ENCODE data around the gene PEX6.
"Not testable (repeated sequence)": the region's sequence is repeated elsewhere in the genome, so short reads cannot be mapped to it uniquely, and the experiment has no call there.

Gene PEX6

DNA sequence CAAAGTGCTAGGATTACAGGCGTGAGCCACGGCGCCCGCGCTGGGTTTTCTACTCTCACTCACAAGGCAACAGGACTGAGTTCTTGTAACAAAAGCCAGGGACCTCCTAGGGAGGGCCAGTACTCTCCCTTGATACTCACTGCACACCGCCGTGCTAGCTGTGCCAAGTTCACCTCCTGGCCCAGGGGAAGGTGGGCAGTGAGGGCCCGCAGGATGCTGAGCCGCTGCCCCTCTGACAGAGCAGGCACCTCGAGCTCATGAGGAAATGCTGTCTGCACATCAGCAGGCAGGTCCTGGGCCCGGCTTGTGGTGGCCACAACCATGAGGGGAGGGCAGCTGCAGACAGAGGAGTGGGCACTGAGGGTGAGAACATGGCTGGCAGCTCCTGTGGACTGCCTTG lies 11.8 kb downstream of the PEX6 start:
- H3K27ac Mint-ChIP-seq = no peak overlapping the region
- H3K4me1 Mint-ChIP-seq (ENCODE audit: low read depth) = peaks cover 2% of the 10 kb centered on the region
- peaks cover 25% of the 10 kb centered on the region for H3K36me3 Mint-ChIP-seq (ENCODE audit: low read depth)
- H3K27me3 Mint-ChIP-seq (ENCODE audit: low read depth) = no peaks in the 10 kb centered on the region
- H3K9me3 Mint-ChIP-seq = no peaks in the 10 kb centered on the region
- no peak overlapping the region for H3K4me3 Mint-ChIP-seq
- DNase-seq (ENCODE audit: low spot score) = no peak

GRCh38 chr6:42966571-42966970 lies 12.4 kb downstream of the PEX6 start:
- H3K27ac Mint-ChIP-seq = no peak overlapping the region
- DNase-seq (ENCODE audit: low spot score) = no peak

GRCh38 chr6:42963855-42964605 lies 15.0 kb downstream of the PEX6 start:
- Mint-ChIP-seq H3K27ac (no peak overlapping the region), H3K36me3 (ENCODE audit: low read depth) (peaks cover 23% of the 10 kb centered on the region), H3K4me3 (no peak overlapping the region), H3K9me3 (no peaks in the 10 kb centered on the region), H3K4me1 (ENCODE audit: low read depth) (peaks cover 10% of the 10 kb centered on the region), H3K27me3 (ENCODE audit: low read depth) (peaks cover 11% of the 10 kb centered on the region)
- DNase-seq (ENCODE audit: low spot score) = peak; percentile 10

More at GRCh38 chr6:42966571-42966970, 12.4 kb downstream of the PEX6 start:
- H3K27me3 Mint-ChIP-seq (ENCODE audit: low read depth) = no peaks in the 10 kb centered on the region
- H3K4me3 Mint-ChIP-seq = no peak overlapping the region
- peaks cover 2% of the 10 kb centered on the region for H3K4me1 Mint-ChIP-seq (ENCODE audit: low read depth)
- H3K9me3 Mint-ChIP-seq = no peaks in the 10 kb centered on the region
- H3K36me3 Mint-ChIP-seq (ENCODE audit: low read depth) = peaks cover 28% of the 10 kb centered on the region

- H3K9me3 Mint-ChIP-seq = no peaks in the 10 kb centered on the region
- no peak overlapping the region for H3K4me3 Mint-ChIP-seq
- peaks cover 11% of the 10 kb centered on the region for H3K27me3 Mint-ChIP-seq (ENCODE audit: low read depth)
- no peak for DNase-seq (ENCODE audit: low spot score)
- peaks cover 23% of the 10 kb centered on the region for H3K36me3 Mint-ChIP-seq (ENCODE audit: low read depth)
- peaks cover 10% of the 10 kb centered on the region for H3K4me1 Mint-ChIP-seq (ENCODE audit: low read depth)
- H3K27ac Mint-ChIP-seq = no peak overlapping the region
These were observed 15.7 kb downstream of the PEX6 start for GRCh38 chr6:42963179-42963854.

DNA sequence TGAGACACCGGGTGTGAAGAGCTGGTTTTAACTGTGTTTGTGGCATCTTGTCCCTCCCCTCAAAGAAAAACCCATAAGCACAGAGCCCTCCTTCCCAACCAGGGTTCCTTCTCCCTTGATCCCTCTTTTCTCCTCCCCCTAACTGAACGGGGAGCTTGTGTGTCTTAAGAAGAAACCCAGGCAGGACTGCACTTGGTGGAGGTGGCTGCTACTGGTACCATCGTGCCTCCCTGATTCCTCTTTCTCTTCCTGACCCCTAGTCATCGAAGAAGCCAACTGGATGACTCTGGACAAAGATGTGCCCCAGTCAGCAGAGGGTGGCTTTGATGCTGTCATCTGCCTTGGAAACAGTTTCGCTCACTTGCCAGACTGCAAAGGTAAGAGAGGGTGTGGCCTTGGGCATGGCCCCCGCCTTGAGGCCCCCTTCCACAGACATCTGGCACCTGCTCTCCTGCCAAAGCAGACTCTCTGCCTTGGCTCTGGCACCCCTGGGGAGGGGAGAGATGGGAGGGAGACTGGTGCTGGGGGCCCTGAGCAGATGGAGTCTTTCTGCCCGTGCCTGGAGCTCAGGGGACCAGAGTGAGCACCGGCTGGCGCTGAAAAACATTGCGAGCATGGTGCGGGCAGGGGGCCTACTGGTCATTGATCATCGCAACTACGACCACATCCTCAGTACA lies 16.3 kb downstream of the PEX6 start:
- Mint-ChIP-seq H3K27ac (no peak overlapping the region), H3K9me3 (no peaks in the 10 kb centered on the region), H3K4me1 (ENCODE audit: low read depth) (peaks cover 10% of the 10 kb centered on the region), H3K4me3 (no peak overlapping the region), H3K27me3 (ENCODE audit: low read depth) (peaks cover 11% of the 10 kb centered on the region), H3K36me3 (ENCODE audit: low read depth) (peaks cover 22% of the 10 kb centered on the region)
- no peak for DNase-seq (ENCODE audit: low spot score)

DNA sequence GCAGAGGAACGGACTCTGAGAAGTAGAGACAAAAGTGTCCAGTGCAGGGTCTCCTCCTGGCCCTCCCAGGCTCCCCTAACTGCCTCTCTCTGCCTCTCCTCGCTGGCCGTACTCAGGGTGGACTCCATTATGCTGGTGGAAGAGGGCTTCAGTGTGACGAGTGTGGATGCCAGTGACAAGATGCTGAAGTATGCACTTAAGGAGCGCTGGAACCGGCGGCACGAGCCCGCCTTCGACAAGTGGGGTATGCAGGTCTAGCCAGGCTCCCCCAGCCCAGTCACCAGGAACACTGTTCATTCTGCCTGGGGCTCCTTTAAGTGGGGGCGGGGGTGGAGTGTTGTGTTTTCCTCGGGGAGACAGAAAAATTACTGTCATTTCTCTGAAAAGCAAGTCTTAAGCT lies 16.9 kb downstream of the PEX6 start:
- DNase-seq (ENCODE audit: low spot score) = no peak
- Mint-ChIP-seq H3K36me3 (ENCODE audit: low read depth) (peaks cover 18% of the 10 kb centered on the region), H3K4me3 (no peak overlapping the region), H3K9me3 (no peaks in the 10 kb centered on the region), H3K27ac (no peak overlapping the region), H3K4me1 (ENCODE audit: low read depth) (peaks cover 10% of the 10 kb centered on the region), H3K27me3 (ENCODE audit: low read depth) (peaks cover 11% of the 10 kb centered on the region)

DNA sequence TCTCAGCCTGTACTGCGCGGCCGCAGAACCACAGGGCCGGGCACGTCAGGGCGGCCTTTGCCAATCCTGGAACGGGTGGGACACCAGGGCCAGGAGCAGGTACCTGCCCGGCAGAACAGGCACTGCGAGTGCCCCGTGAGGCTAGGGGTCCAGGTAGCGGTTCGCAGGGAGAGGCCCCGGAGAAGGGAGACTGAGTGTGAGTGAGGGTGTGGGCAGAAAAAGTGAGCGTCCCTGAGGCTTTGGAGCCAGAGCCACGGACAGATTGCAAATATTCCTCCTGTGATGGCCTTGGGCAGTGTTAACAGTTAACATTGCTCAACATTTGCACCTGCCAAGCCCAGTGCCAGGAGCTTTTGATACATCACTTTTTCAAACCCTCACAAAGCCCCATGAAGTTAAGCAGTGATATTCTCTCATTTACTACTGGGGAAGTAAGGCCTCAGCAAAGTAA lies 17.9 kb downstream of the PEX6 start:
- no peak overlapping the region for H3K4me3 Mint-ChIP-seq
- H3K36me3 Mint-ChIP-seq (ENCODE audit: low read depth) = peaks cover 17% of the 10 kb centered on the region
- H3K4me1 Mint-ChIP-seq (ENCODE audit: low read depth) = peaks cover 10% of the 10 kb centered on the region
- peaks cover 11% of the 10 kb centered on the region for H3K27me3 Mint-ChIP-seq (ENCODE audit: low read depth)
- H3K27ac Mint-ChIP-seq = no peak overlapping the region
- DNase-seq (ENCODE audit: low spot score) = no peak
- H3K9me3 Mint-ChIP-seq = no peaks in the 10 kb centered on the region

DNA sequence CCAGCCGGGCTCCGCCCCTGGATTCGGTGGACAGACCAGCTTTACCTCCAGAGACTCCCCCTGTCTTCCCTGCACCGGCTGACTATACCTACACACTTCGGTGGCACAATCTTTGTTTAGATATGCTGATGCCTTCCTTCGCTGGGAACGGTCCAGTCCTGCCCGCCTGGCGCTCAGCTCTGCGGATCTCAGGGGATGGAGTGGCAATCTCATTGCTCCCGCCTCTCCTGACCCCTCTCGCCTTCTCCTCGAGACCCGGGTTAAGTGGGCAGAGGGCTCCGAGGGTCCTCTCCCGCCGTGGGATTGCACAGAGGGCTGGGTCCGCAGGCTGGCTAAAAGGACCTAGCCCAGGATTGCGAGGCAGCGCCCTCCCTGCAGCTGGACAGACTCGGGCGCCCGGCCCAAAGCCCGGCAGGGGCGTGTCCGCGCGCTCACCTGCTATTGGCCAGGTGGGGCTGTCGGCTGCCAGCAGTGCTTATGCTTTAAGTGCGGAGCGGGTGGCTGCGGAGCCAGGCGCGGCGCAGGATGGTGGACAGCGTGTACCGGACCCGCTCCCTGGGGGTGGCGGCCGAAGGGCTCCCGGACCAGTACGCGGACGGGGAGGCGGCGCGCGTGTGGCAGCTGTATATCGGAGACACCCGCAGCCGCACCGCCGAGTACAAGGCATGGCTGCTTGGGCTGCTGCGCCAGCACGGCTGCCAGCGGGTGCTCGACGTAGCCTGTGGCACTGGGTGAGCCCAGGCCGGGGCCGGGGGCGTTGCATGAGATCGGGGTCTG lies 18.6 kb downstream of the PEX6 start, which contains the start of gene GNMT:
TSS of gene GNMT (plus strand) at position 512 of the 777 bp plus-strand sequence. CDS start at position 526, 14 bp downstream.
- no peak within 1 kb of the TSS for H3K27ac Mint-ChIP-seq
- peaks cover 11% of the 10 kb centered on the region for H3K27me3 Mint-ChIP-seq (ENCODE audit: low read depth)
- H3K4me3 Mint-ChIP-seq = peak within 1 kb of the TSS; percentile 71
- DNase-seq (ENCODE audit: low spot score) = peak; percentile 11
- H3K4me1 Mint-ChIP-seq (ENCODE audit: low read depth) = peaks cover 10% of the 10 kb centered on the region
- H3K36me3 Mint-ChIP-seq (ENCODE audit: low read depth) = peaks cover 14% of the 10 kb centered on the region
- no peaks in the 10 kb centered on the region for H3K9me3 Mint-ChIP-seq

GRCh38 chr6:42959917-42960242 lies 19.1 kb downstream of the PEX6 start:
- no peak overlapping the region for H3K27ac Mint-ChIP-seq
- H3K36me3 Mint-ChIP-seq (ENCODE audit: low read depth) = peaks cover 14% of the 10 kb centered on the region
- H3K9me3 Mint-ChIP-seq = no peaks in the 10 kb centered on the region
- H3K4me3 Mint-ChIP-seq = peak overlapping the region; percentile 71
- peaks cover 10% of the 10 kb centered on the region for H3K4me1 Mint-ChIP-seq (ENCODE audit: low read depth)
- no peak for DNase-seq (ENCODE audit: low spot score)
- H3K27me3 Mint-ChIP-seq (ENCODE audit: low read depth) = peaks cover 11% of the 10 kb centered on the region

DNA sequence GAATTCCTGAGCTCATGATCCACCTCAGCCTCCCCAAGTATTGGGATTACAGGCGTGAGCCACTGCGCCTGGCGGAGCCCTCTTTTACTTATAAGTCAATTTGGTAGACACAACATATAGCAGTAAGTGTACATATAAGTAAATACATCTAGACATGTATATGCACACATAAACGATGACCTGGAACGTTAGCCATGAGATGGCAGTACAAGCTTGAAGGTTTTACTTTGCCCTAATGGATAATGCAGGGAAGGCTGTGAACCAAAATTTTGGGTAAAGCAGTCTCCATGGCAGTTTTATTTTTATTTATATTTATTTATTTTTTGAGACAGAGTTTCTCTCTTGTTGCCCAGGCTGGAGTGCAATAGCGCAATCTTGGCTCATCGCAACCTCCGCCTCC lies 20.9 kb downstream of the PEX6 start:
- Mint-ChIP-seq H3K27me3 (ENCODE audit: low read depth) (peaks cover 11% of the 10 kb centered on the region), H3K27ac (no peak overlapping the region), H3K9me3 (no peaks in the 10 kb centered on the region), H3K4me3 (no peak overlapping the region), H3K36me3 (ENCODE audit: low read depth) (peaks cover 12% of the 10 kb centered on the region), H3K4me1 (ENCODE audit: low read depth) (peaks cover 10% of the 10 kb centered on the region)
- DNase-seq (ENCODE audit: low spot score) = no peak

DNA sequence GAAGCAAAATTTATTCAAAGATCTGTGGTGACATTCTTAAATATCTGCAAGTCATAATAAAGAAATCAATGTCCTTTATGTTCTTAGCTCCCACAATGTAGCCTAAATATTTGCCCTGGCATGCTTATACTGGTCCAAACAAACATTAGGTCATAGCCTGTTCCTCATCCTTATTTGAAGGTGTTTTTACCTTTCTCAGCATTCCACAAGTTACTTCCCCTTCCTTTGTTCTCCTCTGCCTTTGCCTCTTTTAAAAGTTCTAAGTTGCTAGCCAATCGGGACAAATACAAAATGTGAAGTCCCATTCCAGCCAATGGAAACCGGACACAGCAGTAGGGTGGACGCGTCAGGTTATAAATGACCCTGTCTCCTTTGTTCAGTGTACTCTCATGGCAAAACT lies 24.6 kb downstream of the PEX6 start:
- not testable (repeated sequence) for H3K9me3 Mint-ChIP-seq; H3K27ac Mint-ChIP-seq; H3K27me3 Mint-ChIP-seq (ENCODE audit: low read depth); H3K4me1 Mint-ChIP-seq (ENCODE audit: low read depth); H3K4me3 Mint-ChIP-seq; H3K36me3 Mint-ChIP-seq (ENCODE audit: low read depth); DNase-seq (ENCODE audit: low spot score)

GRCh38 chr6:42952389-42952788 lies 26.6 kb downstream of the PEX6 start:
- no peaks in the 10 kb centered on the region for H3K9me3 Mint-ChIP-seq
- H3K27me3 Mint-ChIP-seq (ENCODE audit: low read depth) = no peaks in the 10 kb centered on the region
- H3K36me3 Mint-ChIP-seq (ENCODE audit: low read depth) = peaks cover 3% of the 10 kb centered on the region
- no peak for DNase-seq (ENCODE audit: low spot score)
- no peak overlapping the region for H3K27ac Mint-ChIP-seq
- no peaks in the 10 kb centered on the region for H3K4me1 Mint-ChIP-seq (ENCODE audit: low read depth)
- no peak overlapping the region for H3K4me3 Mint-ChIP-seq

DNA sequence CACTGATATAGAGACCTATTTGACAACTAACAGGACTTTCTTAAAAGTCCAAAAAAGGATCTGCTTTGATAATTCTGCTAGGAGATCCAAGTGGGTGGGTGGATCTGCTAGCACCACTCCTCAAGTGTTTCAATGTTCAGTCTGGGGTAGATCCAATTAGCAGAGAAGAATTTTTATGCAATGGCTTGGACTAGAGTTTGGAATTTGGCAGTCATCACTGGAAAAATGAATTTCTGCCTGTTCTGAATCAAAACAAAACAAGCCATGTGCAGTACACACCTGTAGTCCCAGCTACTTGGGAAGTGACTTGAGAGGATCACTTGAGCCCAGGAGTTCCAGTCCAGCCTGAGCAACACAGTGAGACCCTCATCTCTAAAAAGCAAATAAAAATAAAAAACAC lies 31.0 kb downstream of the PEX6 start:
- Mint-ChIP-seq H3K4me3 (no peak overlapping the region), H3K4me1 (ENCODE audit: low read depth) (no peaks in the 10 kb centered on the region), H3K27ac (no peak overlapping the region), H3K9me3 (no peaks in the 10 kb centered on the region), H3K27me3 (ENCODE audit: low read depth) (no peaks in the 10 kb centered on the region), H3K36me3 (ENCODE audit: low read depth) (peaks cover 12% of the 10 kb centered on the region)
- no peak for DNase-seq (ENCODE audit: low spot score)
